ENCODE data around the gene ANKMY2.

- TF ChIP-seq CTCF (IDR thresholded peaks at IDR 0.05 in 4 of 5, conservative IDR thresholded peaks at IDR 0.05 in 1 of 5), result no peak
- TF ChIP-seq POLR2A (IDR thresholded peaks at IDR 0.05), result no peak
Measured at GRCh38 chr7:16648551-16648950, 3.0 kb upstream of the ANKMY2 start.
